GM19025 (cell line): ENCODE results near the gene TMEM18.

Source experiments
- ATAC-seq: cut with Tn5 transposase; IDR thresholded peaks from one replicate; pipeline ENCODE4 v1.9.1; 2021; ENCODE audit warnings: mild to moderate bottlenecking, low read depth, moderate library complexity; ENCODE audit not compliant: unreplicated experiment

Gene TMEM18

GRCh38 chr2:673615-674320, 3.4 kb downstream of the TMEM18 start:
- no peak for ATAC-seq

- no peak for ATAC-seq
Observed at GRCh38 chr2:673016-673415, 4.2 kb downstream of the TMEM18 start.

GRCh38 chr2:672606-672905, 4.7 kb downstream of the TMEM18 start:
- ATAC-seq: no peak

- no peak for ATAC-seq
Observed at GRCh38 chr2:671787-672605, 5.2 kb downstream of the TMEM18 start.

DNA sequence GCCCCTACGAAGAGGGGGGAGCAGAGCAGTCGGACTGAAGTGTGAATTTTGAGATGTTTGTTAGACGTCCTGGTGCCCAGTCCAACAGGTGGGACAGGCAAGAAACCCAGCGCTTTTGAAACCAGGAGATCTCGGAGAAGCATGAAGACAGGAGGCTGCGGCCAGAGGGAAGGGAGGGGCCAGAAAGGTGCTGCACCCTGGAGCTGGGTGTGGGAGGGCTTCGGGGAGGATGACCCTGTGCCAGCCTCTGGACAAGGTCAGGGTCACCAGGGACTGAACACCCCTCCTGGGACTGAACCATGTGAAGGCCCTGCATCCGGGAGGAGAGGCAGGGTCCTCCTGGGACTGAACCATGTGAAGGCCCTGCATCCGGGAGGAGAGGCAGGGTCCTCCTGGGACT, 6.1 kb downstream of the TMEM18 start:
- no peak for ATAC-seq

GRCh38 chr2:670637-671036, 6.6 kb downstream of the TMEM18 start:
- ATAC-seq: no peak

DNA sequence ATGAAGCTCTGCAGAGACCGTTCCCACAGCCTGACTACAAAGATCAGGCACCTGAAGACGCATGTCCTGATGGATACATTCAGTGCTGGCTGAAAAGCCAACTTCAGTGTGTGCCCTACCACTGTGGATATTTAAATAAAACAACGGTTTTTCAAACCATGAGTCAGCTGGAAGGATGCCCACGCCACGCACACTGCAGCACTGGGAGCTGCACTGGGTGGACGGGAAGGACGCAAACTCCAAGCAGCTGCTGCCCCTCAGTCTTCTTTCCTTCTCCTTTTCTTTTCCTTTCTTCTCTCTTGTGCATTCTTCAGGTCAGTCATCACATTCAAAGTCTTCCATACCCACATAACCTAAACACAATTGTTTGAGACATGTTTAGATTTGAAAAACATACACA, 7.9 kb downstream of the TMEM18 start:
- ATAC-seq: no peak

DNA sequence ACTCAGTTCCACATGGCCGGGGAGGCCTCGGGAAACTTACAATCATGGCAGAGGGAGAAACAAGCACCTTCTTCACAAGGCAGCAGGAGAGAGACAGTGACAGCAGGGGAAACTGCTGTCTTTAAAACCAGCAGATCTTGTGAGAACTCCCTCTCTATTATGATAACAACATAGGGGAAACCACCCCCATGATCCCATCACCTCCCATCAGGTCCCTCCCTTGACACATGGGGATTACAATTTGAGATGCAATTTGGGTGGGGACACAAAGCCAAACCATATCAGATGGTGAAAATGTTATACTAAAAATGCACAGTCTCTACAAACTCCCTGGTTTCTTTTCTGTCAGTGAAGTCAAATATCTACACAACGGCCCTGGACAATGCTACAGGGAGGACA, 9.2 kb downstream of the TMEM18 start:
- no peak for ATAC-seq

- ATAC-seq: no peak
Observed at GRCh38 chr2:667332-667999, 9.7 kb downstream of the TMEM18 start.

GRCh38 chr2:666441-666840, 10.8 kb downstream of the TMEM18 start:
- no peak for ATAC-seq

DNA sequence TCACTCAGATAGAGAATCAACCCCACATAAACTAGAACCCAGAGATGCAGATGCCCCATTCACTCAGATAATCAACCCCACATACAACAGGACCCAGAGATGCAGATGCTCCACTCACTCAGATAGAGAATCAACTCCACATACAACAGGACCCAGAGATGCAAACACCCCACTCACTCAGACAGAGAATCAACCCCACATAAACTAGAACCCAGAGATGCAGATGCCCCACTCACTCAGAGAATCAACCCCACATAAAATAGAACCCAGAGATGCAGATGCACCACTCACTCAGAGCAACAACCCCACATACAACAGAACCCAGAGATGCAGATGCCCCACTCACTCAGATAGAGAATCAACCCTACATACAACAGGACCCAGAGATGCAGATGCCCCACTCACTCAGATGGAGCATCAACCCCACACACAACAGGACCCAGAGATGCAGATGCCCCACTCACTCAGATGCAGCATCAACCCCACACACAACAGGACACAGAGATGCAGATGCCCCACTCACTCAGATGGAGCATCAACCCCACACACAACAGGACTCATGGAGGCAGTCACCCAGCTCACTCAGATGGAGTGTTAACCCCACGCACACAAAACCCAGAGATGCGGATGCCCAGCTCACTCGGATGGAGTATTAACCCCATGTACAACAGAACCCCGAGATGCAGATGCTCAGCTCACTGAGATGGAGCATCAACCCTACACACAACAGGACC, 11.7 kb downstream of the TMEM18 start:
- ATAC-seq: no peak

GRCh38 chr2:664063-664462, 13.1 kb downstream of the TMEM18 start:
- ATAC-seq: no peak

DNA sequence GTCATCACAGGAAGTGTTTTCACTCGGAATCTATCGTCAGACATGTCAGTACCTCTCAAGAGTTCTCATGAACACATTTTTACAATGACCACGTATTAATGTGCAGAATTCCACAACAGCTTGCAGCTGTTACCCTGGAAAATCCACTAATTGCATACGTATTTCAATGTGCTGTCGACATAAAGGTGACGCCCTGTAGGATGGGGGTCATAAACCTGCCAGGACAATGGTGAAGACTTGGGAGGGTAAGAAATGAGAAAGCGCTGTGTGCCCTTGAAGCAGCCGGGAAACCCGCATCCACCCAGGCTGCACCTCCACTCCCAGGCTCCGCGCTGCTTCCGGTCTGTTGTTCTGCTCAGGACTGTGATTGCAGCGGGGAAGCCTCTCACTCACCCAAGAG, 14.0 kb downstream of the TMEM18 start:
- ATAC-seq: no peak

DNA sequence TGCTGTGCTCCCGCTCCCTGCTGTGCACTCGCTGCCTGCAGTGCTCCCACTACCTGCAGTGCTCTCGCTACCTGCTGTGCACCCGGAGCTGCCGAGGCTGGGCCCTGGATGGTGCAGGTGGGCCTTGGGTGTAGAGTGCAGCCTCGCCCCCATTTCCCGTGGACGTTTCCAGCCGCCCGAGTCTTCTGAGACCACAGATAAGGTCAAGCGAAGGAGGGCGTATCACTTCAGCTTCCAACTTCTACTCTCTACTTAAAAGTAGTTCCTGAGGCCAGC, 15.9 kb downstream of the TMEM18 start:
- no peak for ATAC-seq

GRCh38 chr2:660586-661359, 16.4 kb downstream of the TMEM18 start:
- no peak for ATAC-seq

DNA sequence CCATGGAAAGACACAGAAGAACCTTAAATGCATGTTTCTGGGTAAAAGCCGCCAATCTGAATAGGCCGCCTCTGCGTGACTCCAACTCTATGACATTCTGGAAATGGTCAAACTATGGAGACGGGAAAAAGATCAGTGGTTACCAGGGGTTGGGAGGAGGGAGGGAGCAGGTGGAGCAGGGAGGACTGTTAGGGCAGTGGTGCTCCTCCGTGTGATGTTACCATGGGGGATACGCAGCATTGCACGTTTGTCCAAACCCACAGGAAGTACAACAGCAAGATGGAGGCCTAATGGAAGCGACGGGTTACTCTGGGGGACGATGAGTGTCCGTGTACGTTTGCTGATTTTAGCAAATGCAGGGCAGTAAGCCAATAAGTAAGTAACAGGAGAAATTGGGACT, 17.2 kb downstream of the TMEM18 start:
- ATAC-seq: no peak

- no peak for ATAC-seq
Observed at GRCh38 chr2:658426-658825, 18.8 kb downstream of the TMEM18 start.

DNA sequence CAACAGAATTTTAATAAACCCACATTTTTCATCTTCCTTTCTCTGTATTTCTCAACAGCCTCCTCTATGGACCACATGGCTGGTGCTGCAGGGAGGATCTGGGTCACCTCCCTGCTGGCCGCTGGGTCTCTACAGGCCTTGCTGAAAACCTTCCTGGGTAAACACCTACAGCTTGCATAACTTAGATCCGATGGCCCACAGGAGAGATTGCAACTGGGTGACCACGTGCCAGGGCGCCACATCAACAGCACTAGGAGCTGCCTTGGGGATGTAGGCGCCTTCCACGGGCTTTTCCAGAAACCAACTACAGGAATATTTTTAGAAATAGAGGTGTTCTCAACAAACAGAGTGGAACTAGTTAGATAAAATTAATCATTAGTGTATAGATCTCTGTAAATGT, 19.4 kb downstream of the TMEM18 start:
- no peak for ATAC-seq

DNA sequence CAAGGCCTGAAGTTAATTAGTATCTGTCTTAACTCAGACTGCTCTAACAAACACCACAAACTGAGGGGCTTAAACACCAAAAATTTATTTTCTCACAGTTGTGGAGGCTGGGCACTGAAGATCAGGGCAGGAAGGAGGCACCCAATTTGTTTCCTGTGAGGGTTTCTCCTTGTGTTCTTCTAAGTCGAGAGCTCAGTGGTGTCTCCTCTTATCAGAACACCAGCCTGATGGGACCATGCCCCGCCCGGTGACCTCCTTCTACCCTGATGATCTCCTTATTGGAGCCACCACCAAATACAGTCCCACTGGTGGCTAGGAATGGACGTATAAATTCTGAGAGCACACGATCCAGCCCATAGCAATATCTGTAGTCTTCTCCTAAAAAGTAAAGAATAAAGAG, 20.5 kb downstream of the TMEM18 start:
- ATAC-seq: no peak

GRCh38 chr2:655626-656025, 21.6 kb downstream of the TMEM18 start:
- ATAC-seq: no peak

DNA sequence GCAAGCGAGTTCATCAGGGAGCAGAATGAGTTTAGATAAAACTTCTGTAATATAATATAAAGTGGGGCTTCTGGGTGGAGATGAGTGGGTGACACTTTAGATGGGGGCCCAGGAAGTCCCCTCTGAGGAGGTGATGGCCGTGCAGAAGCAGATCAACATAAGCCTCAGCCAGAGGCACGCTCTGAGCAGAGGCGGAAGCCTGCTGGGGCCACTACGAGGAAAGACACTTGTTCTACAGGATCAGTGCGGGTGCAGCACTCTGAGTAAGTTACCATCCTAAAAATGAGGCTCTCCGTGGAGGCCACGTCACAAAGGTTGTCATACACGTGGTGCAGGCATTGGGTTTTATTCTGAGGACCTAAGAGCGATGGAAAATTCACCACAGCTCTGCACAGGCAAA, 22.3 kb downstream of the TMEM18 start:
- no peak for ATAC-seq
